Smooth muscle cell of the umbilical artery (primary cell): ENCODE measurements around the gene SLAIN2. TPM values are rescaled to one million over a fixed set of nuclear protein-coding genes. Genes with fewer than 3 reads are reported as not detected.

ENCODE experiments used
- total RNA-seq: library from RNA; depleted of rRNA; stranded (reverse); fragments of >200 nt; gene quantifications from 2 replicates; pipeline ENCODE4 v1.2.3, GENCODE V29; 2014

The SLAIN2 gene
- total RNA-seq, result 27.0 and 30.7 TPM in 2 replicates

GRCh38 chr4:48340965-48341775, at the start of gene SLAIN2:
Gene SLAIN2 (plus strand): TSS chr4:48341529. CDS start chr4:48341740, 211 bp downstream.

Other genes starting within 250 kb of the SLAIN2 start
- 0.59 and 0.60 TPM in 2 replicates for gene TXK, start 207.3 kb upstream of the SLAIN2 start, total RNA-seq
- under 0.01 and 0.78 TPM in 2 replicates for gene TEC, start 71.7 kb upstream of the SLAIN2 start, total RNA-seq
- not detected in 2 replicates for gene SLC10A4, start 141.8 kb downstream of the SLAIN2 start, total RNA-seq
- not detected in 2 replicates for gene ZAR1, start 148.7 kb downstream of the SLAIN2 start, total RNA-seq